HCT116 (cell line): ENCODE results near the gene CC2D2B.

Experiments
- CEBPB ChIP-seq: IDR thresholded peaks from 2 replicates; pipeline ENCODE4 v1.6.1; 2012; ENCODE audit warnings: low read depth
- CTCF ChIP-seq, 3 experiments: fragments of 200-600 bp in 1 of 3; sonication (generic) in 1 of 3; IDR thresholded peaks in 2 of 3; conservative IDR thresholded peaks in 1 of 3; 2 replicates each; pipeline ENCODE4 v1.5.1; 2012 to 2017; ENCODE audit warnings: low read depth in 2 of 3, low read length in 2 of 3, antibody characterized with exemption in 1 of 3, borderline replicate concordance in 1 of 3, control low read depth in 1 of 3, mild to moderate bottlenecking in 1 of 3, mixed read lengths in 1 of 3, mixed run types in 1 of 3, moderate library complexity in 1 of 3; ENCODE audit not compliant: insufficient read depth in 1 of 3
- ELF1 ChIP-seq: IDR thresholded peaks from 2 replicates; pipeline ENCODE4 v1.6.1; 2012; ENCODE audit warnings: low read depth, borderline replicate concordance
- EZH2 ChIP-seq: fragments of 200-600 bp; sonication (generic); IDR thresholded peaks from 2 replicates; pipeline ENCODE4 v1.6.1; 2017; ENCODE audit warnings: antibody characterized with exemption, mixed run types
- EZH2phosphoT487 ChIP-seq: fragments of 200-600 bp; IDR thresholded peaks from 2 replicates; pipeline ENCODE4 v1.6.1; 2018; ENCODE audit warnings: antibody characterized with exemption, borderline replicate concordance
- JUND ChIP-seq: IDR thresholded peaks from 2 replicates; pipeline ENCODE4 v1.6.1; 2012
- MAX ChIP-seq: IDR thresholded peaks from 2 replicates; pipeline ENCODE4 v1.6.1; 2012
- POLR2A ChIP-seq: IDR thresholded peaks from 2 replicates; pipeline ENCODE4 v1.7.0; 2011; ENCODE audit warnings: borderline replicate concordance; ENCODE audit not compliant: insufficient read depth, insufficient read length; ENCODE audit errors: extremely low read depth
- POLR2AphosphoS5 ChIP-seq: IDR thresholded peaks from 2 replicates; pipeline ENCODE4 v1.6.1; 2011; ENCODE audit warnings: mild to moderate bottlenecking, low read depth, low read length, moderate library complexity
- SIN3A ChIP-seq: IDR thresholded peaks from 2 replicates; pipeline ENCODE4 v1.6.1; 2012; ENCODE audit warnings: low read depth
- SP1 ChIP-seq: IDR thresholded peaks from 2 replicates; pipeline ENCODE4 v1.6.1; 2012; ENCODE audit warnings: low read depth
- TCF7L2 ChIP-seq: IDR thresholded peaks from 2 replicates; pipeline ENCODE4 v1.7.0; 2011; ENCODE audit warnings: borderline replicate concordance, inconsistent platforms; ENCODE audit not compliant: insufficient read depth, insufficient read length; ENCODE audit errors: extremely low read depth
- YY1 ChIP-seq: IDR thresholded peaks from 2 replicates; pipeline ENCODE4 v1.6.1; 2011; ENCODE audit warnings: low read length, low read depth, moderate library complexity, mild to moderate bottlenecking; ENCODE audit not compliant: insufficient replicate concordance; ENCODE audit errors: extremely low read depth

GRCh38 chr10:95873139-95873538 lies 34.6 kb upstream of the CC2D2B start:
- no peak for TF ChIP-seq CTCF (IDR thresholded peaks at IDR 0.05 in 2 of 3, conservative IDR thresholded peaks at IDR 0.05 in 1 of 3; ENCODE audit: borderline replicate concordance in 1 of 3, insufficient read depth in 1 of 3, low read depth in 2 of 3, low read length in 2 of 3)
- TF ChIP-seq YY1 = no peak
- TF ChIP-seq CEBPB = no peak
- TF ChIP-seq POLR2A = no peak
- no peak for TF ChIP-seq SIN3A
- TF ChIP-seq JUND = no peak
- no peak for TF ChIP-seq EZH2
- no peak for TF ChIP-seq SP1
- TF ChIP-seq TCF7L2 = no peak
- TF ChIP-seq ELF1 = no peak
- no peak for TF ChIP-seq POLR2AphosphoS5
- TF ChIP-seq MAX = no peak
- TF ChIP-seq EZH2phosphoT487 = no peak
